ENCODE measurements around the gene CCN2.
"Not testable (repeated sequence)": the region's sequence is repeated elsewhere in the genome, so short reads cannot be mapped to it uniquely, and the experiment has no call there.

The CCN2 gene

GRCh38 chr6:131909408-131910218 lies 41.6 kb downstream of the CCN2 start:
- DNase-seq (ENCODE audit: low read depth) = peak; percentile 61

GRCh38 chr6:131908787-131909186 lies 42.4 kb downstream of the CCN2 start:
- DNase-seq (ENCODE audit: low read depth) = not testable (repeated sequence)

GRCh38 chr6:131903734-131904133 lies 47.4 kb downstream of the CCN2 start:
- not testable (repeated sequence) for DNase-seq (ENCODE audit: low read depth)

GRCh38 chr6:131901326-131901873 lies 49.8 kb downstream of the CCN2 start:
- DNase-seq (ENCODE audit: low read depth) = not testable (repeated sequence)

GRCh38 chr6:131900231-131900630 lies 50.9 kb downstream of the CCN2 start:
- no peak for DNase-seq (ENCODE audit: low read depth)

GRCh38 chr6:131898718-131899117 lies 52.5 kb downstream of the CCN2 start:
- DNase-seq (ENCODE audit: low read depth) = no peak

All from stimulated activated CD8-positive, alpha-beta memory T cell treated with anti-CD3 and anti-CD28 coated beads, Interleukin-7, amount 100 ng/mL, for 24 hours (primary cell).